HCT116 (cell line): ENCODE data around the gene DEFB123. TPM values are rescaled to one million over a fixed set of nuclear protein-coding genes. Genes with fewer than 3 reads are reported as not detected.

ENCODE experiments used
- ATAC-seq: fragments of 200-7000 bp; cut with Tn5 transposase; 2 replicates; pipeline ENCODE4 v1.9.1; 2020; ENCODE audit warnings: mild to moderate bottlenecking, moderate library complexity
- BruUV-seq: library from RNA; stranded (reverse); fragments of 400-500 nt; replicated peaks from 2 replicates; lab custom pipeline; 2021; lab: Mats Ljungman, UMichigan
- CTCF ChIA-PET: fragments of 300-600 bp; sonication (Branson Sonifier 250); formaldehyde crosslinking; loops from one replicate; lab custom pipeline; 2021; ENCODE audit warnings: antibody characterized with exemption; lab: Charles Lee
- POLR2A ChIA-PET: fragments of 300-600, 350-600 bp; sonication (Branson Sonifier 250); formaldehyde crosslinking; loops from one replicate; lab custom pipeline; 2021; ENCODE audit warnings: antibody characterized with exemption; lab: Charles Lee
- RAD21 ChIA-PET, 2 experiments: fragments of 300-600 bp; sonication (Branson Sonifier 250); formaldehyde crosslinking; loops; one replicate each; lab custom pipeline; 2023; ENCODE audit warnings: low total read pairs in 2 of 2; ENCODE audit not compliant: uncharacterized antibody in 2 of 2, unreplicated experiment in 2 of 2, low non-redundant PET in 1 of 2; lab: Charles Lee
- DNase-seq: peaks from one replicate; pipeline ENCODE4 v3.0.0-alpha.2; 2010; ENCODE audit warnings: low read depth, low spot score
- H2AFZ ChIP-seq: fragments of 200-600 bp; shearing (Covaris generic), sonication (generic); 2 replicates; pipeline ENCODE4 v1.6.1; 2017; ENCODE audit warnings: low read depth, mixed run types, mixed read lengths, antibody characterized with exemption, low read length; ENCODE audit not compliant: poor library complexity, severe bottlenecking
- H3K27ac ChIP-seq: 2 replicates; pipeline ENCODE4 v1.5.1; 2012; ENCODE audit warnings: low read depth, low read length
- H3K27me3 ChIP-seq: fragments of 200-600 bp; sonication (generic); 2 replicates; pipeline ENCODE4 v1.6.1; 2016; ENCODE audit warnings: mixed run types, low read length, mixed read lengths; ENCODE audit not compliant: insufficient read depth
- H3K36me3 ChIP-seq, 2 experiments: fragments of 200-500 bp in 1 of 2; fragments of 200-600 bp in 1 of 2; sonication (Bioruptor generic) in 1 of 2; sonication (generic) in 1 of 2; 2 replicates each; pipeline versions ENCODE4 v1.5.1 to v1.6.1; 2014 to 2016; ENCODE audit warnings: low read length in 2 of 2, inconsistent platforms in 1 of 2, mixed read lengths in 1 of 2, mixed run types in 1 of 2; ENCODE audit not compliant: insufficient read depth in 2 of 2, control insufficient read depth in 1 of 2
- H3K4me1 ChIP-seq, 2 experiments: fragments of 200-600 bp in 1 of 2; sonication (generic) in 1 of 2; 2 replicates each; pipeline versions ENCODE4 v1.5.1 to v1.6.1; 2012 to 2017; ENCODE audit warnings: low read length in 2 of 2, inconsistent platforms in 1 of 2, mild to moderate bottlenecking in 1 of 2, mixed read lengths in 1 of 2, mixed run types in 1 of 2, moderate library complexity in 1 of 2; ENCODE audit not compliant: insufficient read depth in 2 of 2, control insufficient read depth in 1 of 2
- H3K4me2 ChIP-seq: fragments of 200-600 bp; sonication (generic); 2 replicates; pipeline ENCODE4 v1.6.1; 2017; ENCODE audit warnings: mixed run types, low read length, mixed read lengths
- H3K4me3 ChIP-seq, 2 experiments: fragments of 200-600 bp in 1 of 2; sonication (generic) in 1 of 2; replicated peaks in 1 of 2; 2 replicates each; pipeline ENCODE4 v1.5.1; 2011 to 2016; ENCODE audit warnings: low read length in 2 of 2, control low read depth in 1 of 2, low read depth in 1 of 2, mild to moderate bottlenecking in 1 of 2, mixed read lengths in 1 of 2, mixed run types in 1 of 2
- H3K79me2 ChIP-seq: fragments of 200-600 bp; sonication (generic); 2 replicates; pipeline ENCODE4 v1.6.1; 2017; ENCODE audit warnings: mild to moderate bottlenecking, mixed run types, low read length, moderate library complexity, mixed read lengths; ENCODE audit not compliant: insufficient read depth
- H3K9ac ChIP-seq: fragments of 200-600 bp; sonication (generic); 2 replicates; pipeline ENCODE4 v1.6.1; 2016; ENCODE audit warnings: low read length, mixed read lengths
- H3K9me2 ChIP-seq: fragments of 200-600 bp; sonication (generic), shearing (Covaris generic); 2 replicates; pipeline ENCODE4 v1.6.1; 2017; ENCODE audit warnings: mixed run types, mild to moderate bottlenecking, moderate library complexity; ENCODE audit not compliant: insufficient read depth
- H3K9me3 ChIP-seq, 2 experiments: fragments of 200-500 bp in 1 of 2; fragments of 200-600 bp in 1 of 2; sonication (Bioruptor generic) in 1 of 2; sonication (generic) in 1 of 2; 2 replicates each; pipeline ENCODE4 v1.6.1; 2014 to 2017; ENCODE audit warnings: low read length in 2 of 2, mixed read lengths in 2 of 2, inconsistent platforms in 1 of 2, low read depth in 1 of 2, mild to moderate bottlenecking in 1 of 2, mixed run types in 1 of 2, moderate library complexity in 1 of 2; ENCODE audit not compliant: control insufficient read depth in 1 of 2, insufficient read depth in 1 of 2
- H4K20me1 ChIP-seq: fragments of 200-600 bp; sonication (generic), shearing (Covaris generic); 2 replicates; pipeline ENCODE4 v1.6.1; 2017; ENCODE audit warnings: mixed run types, mild to moderate bottlenecking, moderate library complexity; ENCODE audit not compliant: insufficient read depth
- CEBPB ChIP-seq: IDR thresholded peaks from 2 replicates; pipeline ENCODE4 v1.6.1; 2012; ENCODE audit warnings: low read depth
- EGR1 ChIP-seq: IDR thresholded peaks from 2 replicates; pipeline ENCODE4 v1.6.1; 2012; ENCODE audit warnings: low read depth
- ELF1 ChIP-seq: IDR thresholded peaks from 2 replicates; pipeline ENCODE4 v1.6.1; 2012; ENCODE audit warnings: low read depth, borderline replicate concordance
- EZH2 ChIP-seq: fragments of 200-600 bp; sonication (generic); IDR thresholded peaks from 2 replicates; pipeline ENCODE4 v1.6.1; 2017; ENCODE audit warnings: antibody characterized with exemption, mixed run types
- EZH2phosphoT487 ChIP-seq: fragments of 200-600 bp; IDR thresholded peaks from 2 replicates; pipeline ENCODE4 v1.6.1; 2018; ENCODE audit warnings: antibody characterized with exemption, borderline replicate concordance
- FOSL1 ChIP-seq: IDR thresholded peaks from 2 replicates; pipeline ENCODE4 v1.6.1; 2012; ENCODE audit warnings: low read depth
- JUND ChIP-seq: IDR thresholded peaks from 2 replicates; pipeline ENCODE4 v1.6.1; 2012
- POLR2A ChIP-seq: IDR thresholded peaks from 2 replicates; pipeline ENCODE4 v1.7.0; 2011; ENCODE audit warnings: borderline replicate concordance; ENCODE audit not compliant: insufficient read depth, insufficient read length; ENCODE audit errors: extremely low read depth
- POLR2AphosphoS5 ChIP-seq: IDR thresholded peaks from 2 replicates; pipeline ENCODE4 v1.6.1; 2011; ENCODE audit warnings: mild to moderate bottlenecking, low read depth, low read length, moderate library complexity
- RAD21 ChIP-seq: IDR thresholded peaks from 2 replicates; pipeline ENCODE4 v1.6.1; 2012; ENCODE audit warnings: low read depth, mild to moderate bottlenecking
- SIN3A ChIP-seq: IDR thresholded peaks from 2 replicates; pipeline ENCODE4 v1.6.1; 2012; ENCODE audit warnings: low read depth
- SP1 ChIP-seq: IDR thresholded peaks from 2 replicates; pipeline ENCODE4 v1.6.1; 2012; ENCODE audit warnings: low read depth
- SRF ChIP-seq: IDR thresholded peaks from 2 replicates; pipeline ENCODE4 v1.6.1; 2012; ENCODE audit warnings: low read depth
- TCF7L2 ChIP-seq: IDR thresholded peaks from 2 replicates; pipeline ENCODE4 v1.7.0; 2011; ENCODE audit warnings: borderline replicate concordance, inconsistent platforms; ENCODE audit not compliant: insufficient read depth, insufficient read length; ENCODE audit errors: extremely low read depth
- YY1 ChIP-seq: IDR thresholded peaks from 2 replicates; pipeline ENCODE4 v1.6.1; 2011; ENCODE audit warnings: low read length, low read depth, moderate library complexity, mild to moderate bottlenecking; ENCODE audit not compliant: insufficient replicate concordance; ENCODE audit errors: extremely low read depth
- ZFX ChIP-seq: fragments of 450-650 bp; IDR thresholded peaks from 2 replicates; pipeline ENCODE4 v1.6.1; 2017
- intact Hi-C: fragments of 100-400 bp; cut with micrococcal nuclease; formaldehyde crosslinking; loops from 2 replicates; pipeline ENCODE4 v1.10.0; 2022
- total RNA-seq: library from RNA; stranded (reverse); gene quantifications from one replicate; pipeline ENCODE4 v1.2.1, GENCODE V29; 2021; ENCODE audit not compliant: unreplicated experiment
- TF ChIP-seq, protein P1 (sequence below): IDR thresholded peaks from 2 replicates; pipeline ENCODE4 v1.6.1; 2012
- TF ChIP-seq, protein P2 (sequence below): IDR thresholded peaks from 2 replicates; pipeline ENCODE4 v1.6.1; 2012; ENCODE audit warnings: low read depth
- TF ChIP-seq, protein P3 (sequence below): IDR thresholded peaks from 2 replicates; pipeline ENCODE4 v1.6.1; 2012
- TF ChIP-seq, protein P4 (sequence below), 3 experiments: fragments of 200-600 bp in 1 of 3; sonication (generic) in 1 of 3; IDR thresholded peaks in 2 of 3; conservative IDR thresholded peaks in 1 of 3; 2 replicates each; pipeline ENCODE4 v1.5.1; 2012 to 2017; ENCODE audit warnings: low read depth in 2 of 3, low read length in 2 of 3, antibody characterized with exemption in 1 of 3, borderline replicate concordance in 1 of 3, control low read depth in 1 of 3, mild to moderate bottlenecking in 1 of 3, mixed read lengths in 1 of 3, mixed run types in 1 of 3, moderate library complexity in 1 of 3; ENCODE audit not compliant: insufficient read depth in 1 of 3
- TF ChIP-seq, protein P5 (sequence below): IDR thresholded peaks from 2 replicates; pipeline ENCODE4 v1.6.1; 2011; ENCODE audit warnings: mild to moderate bottlenecking, low read length, moderate library complexity; ENCODE audit not compliant: insufficient replicate concordance; ENCODE audit errors: extremely low read depth

The DEFB123 gene
- total RNA-seq, 1 experiment from 2014 or later, result not detected

DNA sequence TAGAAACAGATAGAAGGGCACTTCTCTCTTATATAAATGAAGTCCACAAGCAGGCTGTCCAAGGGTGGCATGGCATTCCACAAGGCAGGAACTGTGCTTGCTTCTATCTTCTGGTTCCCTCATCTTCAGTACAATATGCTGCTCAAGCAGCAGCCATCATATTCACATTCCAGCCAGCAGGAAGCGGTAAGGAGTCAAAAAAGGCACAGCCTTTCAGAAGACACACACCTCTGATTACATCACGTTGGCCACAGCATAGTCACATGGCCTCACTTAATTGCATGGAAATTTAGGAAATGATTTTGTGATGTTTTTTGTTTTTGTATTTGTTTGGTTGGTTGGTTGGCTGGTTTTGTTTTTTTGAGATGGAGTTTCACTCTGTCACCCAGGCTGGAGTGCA is 53.7 kb downstream of the DEFB123 start:
- Histone ChIP-seq H3K9me3 (no peaks in the 10 kb centered on the region), H3K4me3 (no peak overlapping the region), H3K4me2 (no peak overlapping the region), H3K9ac (no peak overlapping the region), H3K36me3 (no peaks in the 10 kb centered on the region), H2AFZ (no peak overlapping the region), H3K4me1 (0 out of 4 replicates have a peak, but pooled peaks cover 0 to 6% of the 10 kb centered on the region in 2 experiments), H4K20me1 (no peaks in the 10 kb centered on the region), H3K27ac (no peak overlapping the region), H3K79me2 (no peaks in the 10 kb centered on the region), H3K9me2 (no peaks in the 10 kb centered on the region), H3K27me3 (no peaks in the 10 kb centered on the region)
- intact Hi-C loops, result no loop called here
- CTCF ChIA-PET, result interaction anchor here (2.0 kb wide), 1 partner anchor 9 kb away, joined by 7 read pairs; no protein-coding TSS in a partner anchor
- RAD21 ChIA-PET, result no interaction called here
- no TSS peak for BruUV-seq
- peak; percentile 77 for DNase-seq
- POLR2A ChIA-PET, result no interaction called here
- ATAC-seq, result peak; percentile 95
- no peak for TF ChIP-seq TCF7L2
- TF ChIP-seq, protein P1, sequence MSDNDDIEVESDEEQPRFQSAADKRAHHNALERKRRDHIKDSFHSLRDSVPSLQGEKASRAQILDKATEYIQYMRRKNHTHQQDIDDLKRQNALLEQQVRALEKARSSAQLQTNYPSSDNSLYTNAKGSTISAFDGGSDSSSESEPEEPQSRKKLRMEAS, result peak; percentile 60; the same call in 1 of the 2 replicates
- 0 out of 2 replicates have a peak, but pooled peaks have one; percentile 13 for TF ChIP-seq SP1
- TF ChIP-seq EZH2, result no peak
- TF ChIP-seq, protein P2, sequence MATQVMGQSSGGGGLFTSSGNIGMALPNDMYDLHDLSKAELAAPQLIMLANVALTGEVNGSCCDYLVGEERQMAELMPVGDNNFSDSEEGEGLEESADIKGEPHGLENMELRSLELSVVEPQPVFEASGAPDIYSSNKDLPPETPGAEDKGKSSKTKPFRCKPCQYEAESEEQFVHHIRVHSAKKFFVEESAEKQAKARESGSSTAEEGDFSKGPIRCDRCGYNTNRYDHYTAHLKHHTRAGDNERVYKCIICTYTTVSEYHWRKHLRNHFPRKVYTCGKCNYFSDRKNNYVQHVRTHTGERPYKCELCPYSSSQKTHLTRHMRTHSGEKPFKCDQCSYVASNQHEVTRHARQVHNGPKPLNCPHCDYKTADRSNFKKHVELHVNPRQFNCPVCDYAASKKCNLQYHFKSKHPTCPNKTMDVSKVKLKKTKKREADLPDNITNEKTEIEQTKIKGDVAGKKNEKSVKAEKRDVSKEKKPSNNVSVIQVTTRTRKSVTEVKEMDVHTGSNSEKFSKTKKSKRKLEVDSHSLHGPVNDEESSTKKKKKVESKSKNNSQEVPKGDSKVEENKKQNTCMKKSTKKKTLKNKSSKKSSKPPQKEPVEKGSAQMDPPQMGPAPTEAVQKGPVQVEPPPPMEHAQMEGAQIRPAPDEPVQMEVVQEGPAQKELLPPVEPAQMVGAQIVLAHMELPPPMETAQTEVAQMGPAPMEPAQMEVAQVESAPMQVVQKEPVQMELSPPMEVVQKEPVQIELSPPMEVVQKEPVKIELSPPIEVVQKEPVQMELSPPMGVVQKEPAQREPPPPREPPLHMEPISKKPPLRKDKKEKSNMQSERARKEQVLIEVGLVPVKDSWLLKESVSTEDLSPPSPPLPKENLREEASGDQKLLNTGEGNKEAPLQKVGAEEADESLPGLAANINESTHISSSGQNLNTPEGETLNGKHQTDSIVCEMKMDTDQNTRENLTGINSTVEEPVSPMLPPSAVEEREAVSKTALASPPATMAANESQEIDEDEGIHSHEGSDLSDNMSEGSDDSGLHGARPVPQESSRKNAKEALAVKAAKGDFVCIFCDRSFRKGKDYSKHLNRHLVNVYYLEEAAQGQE, result no peak
- TF ChIP-seq ELF1, result no peak
- no peak for TF ChIP-seq YY1
- no peak for TF ChIP-seq EGR1
- TF ChIP-seq, protein P3, sequence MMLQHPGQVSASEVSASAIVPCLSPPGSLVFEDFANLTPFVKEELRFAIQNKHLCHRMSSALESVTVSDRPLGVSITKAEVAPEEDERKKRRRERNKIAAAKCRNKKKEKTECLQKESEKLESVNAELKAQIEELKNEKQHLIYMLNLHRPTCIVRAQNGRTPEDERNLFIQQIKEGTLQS, result no peak
- TF ChIP-seq POLR2AphosphoS5, result no peak
- TF ChIP-seq, protein P4, sequence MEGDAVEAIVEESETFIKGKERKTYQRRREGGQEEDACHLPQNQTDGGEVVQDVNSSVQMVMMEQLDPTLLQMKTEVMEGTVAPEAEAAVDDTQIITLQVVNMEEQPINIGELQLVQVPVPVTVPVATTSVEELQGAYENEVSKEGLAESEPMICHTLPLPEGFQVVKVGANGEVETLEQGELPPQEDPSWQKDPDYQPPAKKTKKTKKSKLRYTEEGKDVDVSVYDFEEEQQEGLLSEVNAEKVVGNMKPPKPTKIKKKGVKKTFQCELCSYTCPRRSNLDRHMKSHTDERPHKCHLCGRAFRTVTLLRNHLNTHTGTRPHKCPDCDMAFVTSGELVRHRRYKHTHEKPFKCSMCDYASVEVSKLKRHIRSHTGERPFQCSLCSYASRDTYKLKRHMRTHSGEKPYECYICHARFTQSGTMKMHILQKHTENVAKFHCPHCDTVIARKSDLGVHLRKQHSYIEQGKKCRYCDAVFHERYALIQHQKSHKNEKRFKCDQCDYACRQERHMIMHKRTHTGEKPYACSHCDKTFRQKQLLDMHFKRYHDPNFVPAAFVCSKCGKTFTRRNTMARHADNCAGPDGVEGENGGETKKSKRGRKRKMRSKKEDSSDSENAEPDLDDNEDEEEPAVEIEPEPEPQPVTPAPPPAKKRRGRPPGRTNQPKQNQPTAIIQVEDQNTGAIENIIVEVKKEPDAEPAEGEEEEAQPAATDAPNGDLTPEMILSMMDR (IDR thresholded peaks at IDR 0.05 in 2 of 3, conservative IDR thresholded peaks at IDR 0.05 in 1 of 3; ENCODE audit: borderline replicate concordance in 1 of 3, insufficient read depth in 1 of 3, low read depth in 2 of 3, low read length in 2 of 3), result peak; percentile 27 to 89 (median 87); a peak in 5 of 6 replicates
- no peak for TF ChIP-seq ZFX
- TF ChIP-seq SIN3A, result no peak
- TF ChIP-seq EZH2phosphoT487, result no peak
- no peak for TF ChIP-seq CEBPB
- no peak for TF ChIP-seq SRF
- TF ChIP-seq FOSL1, result no peak
- TF ChIP-seq JUND, result no peak
- TF ChIP-seq, protein P5, sequence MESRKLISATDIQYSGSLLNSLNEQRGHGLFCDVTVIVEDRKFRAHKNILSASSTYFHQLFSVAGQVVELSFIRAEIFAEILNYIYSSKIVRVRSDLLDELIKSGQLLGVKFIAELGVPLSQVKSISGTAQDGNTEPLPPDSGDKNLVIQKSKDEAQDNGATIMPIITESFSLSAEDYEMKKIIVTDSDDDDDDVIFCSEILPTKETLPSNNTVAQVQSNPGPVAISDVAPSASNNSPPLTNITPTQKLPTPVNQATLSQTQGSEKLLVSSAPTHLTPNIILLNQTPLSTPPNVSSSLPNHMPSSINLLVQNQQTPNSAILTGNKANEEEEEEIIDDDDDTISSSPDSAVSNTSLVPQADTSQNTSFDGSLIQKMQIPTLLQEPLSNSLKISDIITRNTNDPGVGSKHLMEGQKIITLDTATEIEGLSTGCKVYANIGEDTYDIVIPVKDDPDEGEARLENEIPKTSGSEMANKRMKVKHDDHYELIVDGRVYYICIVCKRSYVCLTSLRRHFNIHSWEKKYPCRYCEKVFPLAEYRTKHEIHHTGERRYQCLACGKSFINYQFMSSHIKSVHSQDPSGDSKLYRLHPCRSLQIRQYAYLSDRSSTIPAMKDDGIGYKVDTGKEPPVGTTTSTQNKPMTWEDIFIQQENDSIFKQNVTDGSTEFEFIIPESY, result no peak
- TF ChIP-seq POLR2A, result no peak
- TF ChIP-seq RAD21, result peak; percentile 24; the same call in 1 of the 2 replicates
